HG03103 (cell line): ENCODE data around the gene RTP1.
"Not testable (repeated sequence)": the region's sequence is repeated elsewhere in the genome, so short reads cannot be mapped to it uniquely, and the experiment has no call there.

Experiments
- ATAC-seq: cut with Tn5 transposase; IDR thresholded peaks from one replicate; pipeline ENCODE4 v1.9.1; 2021; ENCODE audit warnings: low read depth; ENCODE audit not compliant: unreplicated experiment

Gene RTP1

DNA sequence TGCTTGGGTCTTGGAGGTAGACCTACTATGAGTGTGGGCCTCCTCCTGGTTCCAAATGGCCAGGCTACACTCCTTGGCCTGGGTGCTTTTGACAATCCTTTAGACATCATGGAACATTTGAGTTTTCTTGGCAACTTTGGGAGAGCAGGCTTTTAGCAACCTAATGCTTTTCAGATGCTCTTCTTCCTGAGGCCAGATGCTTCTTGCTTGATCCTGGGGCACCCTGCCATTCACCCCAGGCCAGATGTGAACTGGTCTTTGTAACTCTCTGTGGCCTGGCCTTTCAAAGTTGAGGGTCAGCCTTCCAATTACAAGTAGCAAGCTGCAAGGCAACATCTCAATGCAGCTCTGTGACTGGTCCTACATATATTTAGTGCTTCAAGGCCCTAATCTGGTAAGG lies 40.5 kb downstream of the RTP1 start:
- ATAC-seq: no peak

DNA sequence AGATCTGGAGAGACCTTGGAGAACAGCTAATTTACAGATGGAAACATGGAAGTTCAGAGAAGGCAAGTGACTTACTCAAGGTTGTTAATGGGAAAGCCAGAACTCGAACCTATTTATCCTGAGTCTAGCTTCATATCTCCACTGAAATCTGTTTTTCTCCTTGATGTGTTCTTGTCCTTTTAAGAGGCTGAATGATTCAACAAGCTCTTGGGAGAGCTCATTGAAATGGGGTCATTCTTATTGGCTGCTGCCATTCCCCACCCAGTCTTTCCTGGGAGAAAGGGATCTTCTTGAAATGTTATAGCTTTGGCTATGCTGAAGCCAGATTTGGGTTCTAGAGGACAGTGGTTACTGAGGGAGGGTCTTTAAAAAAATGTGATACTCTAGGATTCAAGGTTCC lies 41.0 kb downstream of the RTP1 start:
- no peak for ATAC-seq

GRCh38 chr3:187238835-187239234 lies 41.5 kb downstream of the RTP1 start:
- not testable (repeated sequence) for ATAC-seq

DNA sequence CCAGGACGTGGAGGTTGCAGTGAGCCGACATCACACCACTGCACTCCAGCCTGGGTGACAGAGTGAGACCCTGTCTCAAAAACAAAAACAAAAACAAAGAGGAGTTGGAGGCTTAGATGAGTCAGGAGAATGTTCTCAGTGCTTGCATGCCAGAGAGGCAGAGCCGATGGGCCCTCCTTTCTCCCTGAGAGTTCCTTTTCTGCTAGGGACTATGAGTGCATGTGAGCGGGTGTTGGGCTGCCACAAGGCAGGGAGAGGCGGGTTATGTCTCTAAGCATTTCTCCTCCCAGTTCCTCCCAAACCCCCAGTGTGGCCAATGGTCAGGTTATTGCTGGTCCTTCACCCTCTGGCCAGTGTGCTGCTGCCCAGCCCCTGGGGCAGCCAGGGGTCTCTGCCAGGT lies 45.1 kb downstream of the RTP1 start:
- no peak for ATAC-seq

DNA sequence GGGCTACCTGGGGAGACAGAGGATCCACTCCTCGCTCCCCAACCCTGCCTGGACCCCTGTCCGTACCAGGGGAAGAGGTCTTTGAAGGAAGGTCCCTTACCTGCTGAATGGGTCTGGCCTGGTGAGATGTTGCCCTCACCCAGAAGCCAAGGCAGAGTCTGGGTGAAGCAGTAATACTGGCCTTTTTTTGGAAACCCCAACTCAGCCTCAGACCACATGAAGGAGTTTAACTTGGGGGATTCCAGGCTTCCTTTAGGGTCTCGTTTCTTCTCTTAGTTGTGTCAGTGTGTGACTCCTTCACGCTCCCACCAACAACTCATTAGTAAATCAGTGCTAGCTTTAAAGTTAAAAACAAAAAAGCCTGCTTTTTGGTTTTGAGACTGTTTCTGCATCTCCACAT lies 45.6 kb downstream of the RTP1 start:
- ATAC-seq: no peak

GRCh38 chr3:187243933-187244524 lies 46.7 kb downstream of the RTP1 start:
- no peak for ATAC-seq

- no peak for ATAC-seq
Measured at GRCh38 chr3:187247398-187247797, 50.1 kb downstream of the RTP1 start.
